HK-2 (cell line): Measurements from ENCODE around the gene KIF12.
A peak's percentile ranks its signal among the peaks of the same experiment; 100 is the strongest.
"Not testable (repeated sequence)": the region's sequence is repeated elsewhere in the genome, so short reads cannot be mapped to it uniquely, and the experiment has no call there.

Experiments used
- DNase-seq: peaks from one replicate; pipeline ENCODE4 v3.0.0-alpha.2; 2018; ENCODE audit not compliant: unreplicated experiment

Gene KIF12

DNA sequence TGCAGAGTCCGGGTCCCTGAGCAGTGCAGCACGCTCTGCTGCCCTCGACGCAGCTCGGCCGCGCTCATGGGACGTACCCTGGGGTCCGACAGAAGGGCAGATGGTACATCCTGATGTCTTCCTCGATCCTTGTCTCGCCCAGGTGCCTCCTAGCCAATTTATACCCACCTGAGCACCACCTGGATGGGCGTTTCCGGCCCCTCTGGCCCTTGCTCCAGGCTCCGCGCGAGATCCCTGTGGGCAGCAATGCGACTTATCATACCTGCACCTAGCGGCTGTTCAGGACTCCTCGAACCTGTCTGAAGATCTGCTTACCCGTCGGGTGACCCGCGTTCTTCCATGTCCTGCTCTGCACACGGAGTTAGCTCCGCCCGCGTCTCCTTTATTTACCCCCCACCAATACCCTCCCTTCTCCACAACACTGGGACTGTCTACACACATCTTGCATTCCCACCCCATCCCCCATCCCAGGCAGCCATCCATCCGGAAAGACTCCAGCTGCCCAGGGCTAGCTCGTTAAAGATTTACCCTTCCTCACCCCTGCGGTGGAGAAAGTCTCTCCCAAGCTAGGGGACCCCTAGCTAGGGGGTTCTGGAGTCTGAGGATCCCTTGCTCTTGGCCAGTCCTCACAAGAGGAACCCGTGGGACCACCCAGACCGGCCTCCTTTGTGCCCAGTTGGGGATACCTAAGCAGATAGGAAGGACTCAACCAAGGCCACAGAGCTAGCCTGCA is at the start of gene KIF12:
TSS of gene KIF12 (minus strand) at position 357 of the 733 bp plus-strand sequence. CDS start at position 341, 16 bp downstream.
- peak; percentile 88 for DNase-seq

DNA sequence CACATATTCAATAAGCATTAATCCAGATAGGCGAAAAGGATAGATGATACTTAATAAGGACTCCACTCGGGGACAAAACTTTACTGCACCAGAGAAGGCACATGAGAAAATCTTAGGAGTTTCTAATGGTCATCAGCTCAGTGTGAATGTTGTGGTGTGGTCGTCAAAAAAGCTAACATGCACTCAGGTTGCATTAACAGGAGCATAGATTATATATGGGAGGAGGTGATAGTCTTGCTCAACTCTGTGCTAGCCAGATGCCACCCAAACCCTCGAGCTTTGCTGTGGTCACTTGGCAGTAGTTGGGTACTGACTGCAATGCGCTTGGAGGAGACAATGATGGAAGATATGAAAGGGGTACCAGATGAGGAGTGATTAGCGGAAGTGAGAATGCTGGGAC is 47.6 kb upstream of the KIF12 start:
- no peak for DNase-seq

DNA sequence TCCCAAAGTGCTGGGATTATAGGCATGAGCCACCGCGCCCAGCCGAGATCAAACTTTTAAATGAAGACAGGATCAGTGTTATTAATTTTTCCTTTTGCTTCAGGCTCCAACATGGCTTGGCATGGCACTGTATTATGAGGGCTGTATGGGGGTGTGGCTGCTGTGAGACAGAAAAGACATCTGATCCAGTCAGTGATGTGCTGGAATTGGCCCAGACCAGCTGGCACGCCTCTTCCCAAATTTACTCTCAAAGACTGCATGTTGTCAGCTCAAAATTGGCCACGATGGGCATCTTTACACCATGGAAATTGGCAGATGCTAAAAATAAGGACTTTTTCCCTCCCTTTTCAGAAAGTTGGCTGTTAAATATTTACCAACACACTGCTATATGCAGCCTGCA is 44.1 kb upstream of the KIF12 start:
- no peak for DNase-seq

DNA sequence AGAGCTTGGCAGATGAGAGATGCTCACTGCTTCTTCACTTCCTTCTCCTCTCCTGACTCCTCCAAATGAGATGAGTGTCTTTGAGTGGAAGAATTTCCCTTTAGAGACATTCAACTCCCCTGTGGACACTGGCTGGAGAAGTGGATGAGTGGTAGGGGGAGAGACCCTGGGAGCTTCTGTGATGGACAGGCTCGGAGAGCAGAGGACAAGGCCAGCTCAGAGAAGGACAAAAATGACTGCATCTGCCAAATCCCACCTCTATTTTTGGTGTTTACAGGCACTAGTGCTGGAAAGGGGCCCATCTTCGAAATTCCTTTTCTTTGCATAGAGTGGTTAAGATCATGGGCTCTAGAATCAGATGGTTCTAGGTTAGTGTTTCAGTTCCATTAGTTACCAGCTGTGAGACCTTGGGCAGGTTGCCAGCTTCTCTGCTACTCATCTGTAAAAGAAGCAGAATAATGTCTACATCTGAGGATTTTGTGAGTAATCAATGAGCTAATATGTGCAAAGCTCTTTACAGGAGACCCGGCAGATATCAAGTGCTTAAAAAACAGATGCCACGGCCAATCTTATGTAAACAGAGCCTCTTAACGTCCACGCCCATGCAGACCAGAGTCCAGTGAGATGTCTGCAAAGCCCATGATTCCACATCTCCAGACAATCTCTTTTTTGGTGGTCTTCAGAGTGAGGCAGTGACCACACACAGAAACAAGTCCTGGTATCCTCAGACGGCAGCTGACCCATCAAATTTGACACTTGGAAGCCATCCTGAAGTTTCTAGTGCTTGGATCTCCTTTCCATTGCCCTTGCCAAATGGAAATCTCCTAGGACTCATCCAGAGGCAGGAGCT is 42.7 kb upstream of the KIF12 start:
- no peak for DNase-seq

DNA sequence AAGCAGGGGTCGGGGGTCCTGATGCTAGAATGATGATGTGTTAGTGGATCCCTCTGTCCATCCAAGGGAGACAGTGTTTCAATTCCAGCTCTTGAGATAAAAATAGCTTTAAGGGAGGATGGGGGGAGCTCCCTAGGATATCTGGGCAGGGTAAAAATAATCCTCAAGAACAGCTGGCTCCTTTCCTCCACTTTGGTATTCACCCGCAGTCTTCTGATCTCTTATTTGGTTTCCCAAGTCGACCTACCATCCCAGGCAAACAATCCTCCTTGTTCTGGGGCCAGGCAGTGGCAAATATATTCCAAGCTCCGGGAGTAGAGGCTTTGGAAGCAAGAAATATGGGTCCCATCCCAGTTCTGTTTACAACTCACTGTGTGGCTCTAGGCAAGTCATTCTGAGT is 41.8 kb upstream of the KIF12 start:
- no peak for DNase-seq

DNA sequence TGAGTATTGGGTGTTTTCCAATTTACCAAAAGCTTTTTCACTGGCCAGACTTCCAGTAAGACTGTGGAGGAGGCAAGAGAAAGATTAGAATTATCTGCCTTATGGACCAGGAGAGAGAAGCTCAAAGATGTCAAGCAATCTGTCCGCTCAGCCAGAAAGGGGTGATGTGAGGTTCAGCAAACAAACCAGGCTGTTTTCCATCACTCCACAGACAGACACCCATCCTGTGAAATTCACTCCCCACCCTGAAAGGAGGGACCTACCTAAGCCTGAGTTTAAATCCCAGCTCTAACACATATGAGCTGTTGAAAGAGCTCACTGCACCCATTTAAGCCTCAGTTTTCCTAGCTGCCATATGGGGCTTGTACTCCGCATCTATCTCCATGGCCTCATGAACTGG is 41.3 kb upstream of the KIF12 start:
- no peak for DNase-seq

DNA sequence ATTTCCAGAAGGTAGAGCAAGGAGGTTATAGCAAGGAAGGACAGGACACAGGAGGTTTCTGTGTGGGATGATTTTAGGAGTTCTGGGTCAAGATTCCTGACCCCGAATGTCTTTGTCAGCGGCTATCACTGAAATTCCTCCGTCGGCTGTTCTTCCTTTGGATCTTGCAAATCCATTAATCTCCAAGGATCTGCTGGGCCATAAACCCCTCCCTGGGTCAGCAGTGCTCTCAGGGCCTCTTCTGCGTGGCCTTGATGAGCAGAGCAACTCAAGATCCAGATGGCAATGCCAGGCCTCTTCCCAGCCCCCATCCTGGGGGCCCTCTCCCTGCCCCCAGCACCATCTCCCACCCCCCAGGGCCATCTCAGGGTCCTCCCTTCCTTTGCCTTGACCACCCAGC is 40.0 kb upstream of the KIF12 start:
- no peak for DNase-seq

DNA sequence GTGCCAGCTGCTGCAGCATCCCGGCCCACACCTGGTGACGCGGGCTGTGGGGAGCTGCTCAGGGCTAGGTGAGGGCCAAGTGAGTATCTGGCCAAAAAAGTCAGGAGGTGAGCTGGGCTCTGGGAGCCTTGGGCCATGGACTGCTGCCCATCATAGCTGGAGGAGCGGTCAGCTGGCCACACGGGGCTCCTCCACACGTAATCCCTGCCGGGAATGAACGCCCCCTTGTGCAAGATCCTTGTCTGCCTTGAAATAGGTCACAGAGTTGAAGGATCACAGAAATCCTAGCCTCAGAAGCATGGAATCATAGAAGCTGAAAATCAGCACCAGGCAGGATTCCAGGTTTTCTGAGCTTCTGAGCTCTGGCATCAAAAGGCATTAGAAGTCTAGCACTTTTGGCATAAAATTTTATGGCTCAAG is 39.5 kb upstream of the KIF12 start:
- DNase-seq = no peak

DNA sequence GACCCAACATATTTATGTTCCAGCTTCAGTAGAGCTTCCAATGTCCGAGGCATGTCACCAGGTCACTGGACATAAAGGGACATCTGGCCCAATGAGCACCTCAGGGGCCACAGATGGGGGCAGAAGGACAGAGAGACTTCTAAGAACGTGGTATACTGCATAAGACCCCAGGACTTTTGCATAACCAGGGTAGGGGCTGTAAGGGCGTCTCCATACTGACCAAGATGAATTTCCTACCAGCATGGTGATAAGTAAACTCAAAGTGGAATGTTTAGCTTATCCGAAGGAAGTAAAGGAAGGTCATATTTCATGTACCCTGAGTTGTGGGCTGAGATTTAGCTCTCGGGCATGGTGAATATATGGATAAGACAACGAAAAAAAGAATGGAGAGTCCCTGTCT is 38.7 kb upstream of the KIF12 start:
- no peak for DNase-seq

DNA sequence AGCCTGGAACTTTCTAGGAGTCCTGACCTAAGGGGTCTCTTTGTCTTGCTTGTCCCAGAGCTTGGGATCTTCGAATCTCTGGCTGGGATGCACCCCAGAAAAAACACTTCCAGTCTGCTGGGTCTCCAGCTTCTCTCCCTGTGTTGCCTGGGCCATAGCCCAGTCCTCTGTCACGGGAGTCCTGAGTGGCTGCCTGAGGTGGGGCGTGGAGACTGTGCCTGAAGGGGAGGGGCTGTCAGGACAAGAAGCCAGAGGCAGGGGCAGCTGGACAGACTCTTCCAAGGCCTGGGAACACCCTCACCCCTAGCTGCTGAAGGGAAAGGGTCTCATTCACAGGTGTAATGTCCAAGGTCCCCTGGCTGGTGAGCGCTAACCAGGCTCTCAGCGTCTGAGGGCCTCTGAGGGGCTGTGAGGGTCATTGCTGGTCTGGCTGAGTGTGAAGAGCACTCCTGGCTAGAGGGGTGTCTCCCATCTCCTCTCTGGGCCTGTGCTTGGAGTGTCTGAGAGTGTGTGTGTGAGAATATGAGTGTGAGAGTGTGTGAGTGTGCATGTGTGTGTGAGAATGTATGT is 35.8 kb upstream of the KIF12 start:
- no peak for DNase-seq

DNA sequence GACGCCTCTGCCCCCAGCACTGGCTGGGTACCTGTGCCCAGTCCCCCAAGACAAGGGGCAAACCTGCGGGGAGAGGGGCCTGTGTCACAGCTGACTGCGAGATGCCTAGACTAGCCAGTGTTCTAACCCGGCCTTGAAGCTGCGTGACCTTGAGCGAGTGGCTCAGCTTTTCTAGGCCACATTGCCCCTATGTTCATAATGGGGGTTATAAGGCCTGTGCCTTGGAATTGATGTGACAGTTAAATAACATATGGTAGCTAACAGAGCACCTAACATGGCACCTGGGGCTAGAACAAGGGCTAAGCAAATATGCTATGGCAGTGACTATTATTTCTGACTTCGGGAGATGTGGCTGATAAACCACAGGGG is 33.4 kb upstream of the KIF12 start:
- DNase-seq = no peak

DNA sequence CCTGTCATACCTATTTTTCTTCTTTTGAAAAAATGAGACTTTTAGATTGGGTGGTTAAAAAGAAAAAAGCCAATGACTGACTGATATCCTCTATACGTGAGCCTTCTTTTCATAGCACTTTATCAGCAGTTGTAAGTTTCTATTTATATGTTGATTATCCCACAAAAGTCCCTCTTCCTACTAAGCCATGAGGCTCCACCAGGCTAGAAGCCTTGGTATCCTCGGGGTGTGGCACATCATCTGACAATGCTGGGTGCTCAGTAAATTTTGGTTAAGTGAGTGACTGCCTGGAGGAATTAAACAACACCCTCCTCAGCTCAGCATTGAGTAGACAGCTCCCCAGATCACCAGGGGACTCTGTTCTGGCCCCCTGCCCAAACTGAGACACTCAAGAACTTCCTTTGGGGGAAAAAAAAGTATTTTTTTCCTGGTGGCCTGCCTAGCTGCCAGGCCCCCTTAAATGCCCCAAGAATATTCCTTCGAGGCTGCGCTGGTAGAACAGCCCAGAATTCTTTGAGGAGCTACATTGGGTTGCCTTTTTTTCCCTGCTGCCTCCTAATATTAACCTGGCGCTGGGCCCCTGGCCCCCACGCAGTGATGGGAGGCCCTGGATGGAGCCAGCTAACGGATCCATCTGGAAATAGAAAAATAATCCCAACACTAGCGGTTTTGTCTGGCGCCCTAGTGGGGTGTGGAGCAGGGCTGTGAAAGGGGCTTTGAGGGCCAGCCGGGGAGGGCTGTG is 32.9 kb upstream of the KIF12 start:
- DNase-seq = no peak

DNA sequence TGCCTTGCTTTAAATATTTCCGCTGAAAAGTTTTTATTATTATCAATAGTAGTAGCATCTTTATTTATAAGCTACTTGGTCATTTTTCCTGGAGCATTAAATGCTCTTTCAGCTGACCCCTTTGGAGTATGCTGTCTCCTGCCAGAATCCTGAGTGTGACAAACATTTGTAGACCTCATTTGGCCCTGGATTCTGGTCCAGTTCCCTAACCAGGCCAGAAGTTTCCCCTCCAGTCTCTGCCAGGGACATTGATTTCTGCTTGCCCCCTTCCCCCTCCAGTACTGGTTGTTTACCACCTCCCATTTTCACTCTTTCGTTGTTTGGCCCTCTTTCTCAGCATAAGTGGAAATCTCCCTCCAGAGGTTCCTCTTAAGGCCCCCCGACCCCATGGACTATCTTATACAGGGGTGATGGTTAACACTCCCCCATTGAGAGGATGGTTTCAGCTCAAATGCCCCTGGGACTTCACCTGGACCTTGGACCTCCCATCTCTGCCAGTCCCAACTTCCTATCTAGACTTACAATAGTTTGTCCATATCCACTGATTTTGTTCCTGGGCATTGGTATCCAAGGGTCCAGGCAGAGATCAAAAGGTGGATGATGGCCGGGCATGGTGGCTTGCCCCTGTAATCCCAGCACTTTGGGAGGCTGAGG is 31.7 kb upstream of the KIF12 start:
- DNase-seq = no peak

DNA sequence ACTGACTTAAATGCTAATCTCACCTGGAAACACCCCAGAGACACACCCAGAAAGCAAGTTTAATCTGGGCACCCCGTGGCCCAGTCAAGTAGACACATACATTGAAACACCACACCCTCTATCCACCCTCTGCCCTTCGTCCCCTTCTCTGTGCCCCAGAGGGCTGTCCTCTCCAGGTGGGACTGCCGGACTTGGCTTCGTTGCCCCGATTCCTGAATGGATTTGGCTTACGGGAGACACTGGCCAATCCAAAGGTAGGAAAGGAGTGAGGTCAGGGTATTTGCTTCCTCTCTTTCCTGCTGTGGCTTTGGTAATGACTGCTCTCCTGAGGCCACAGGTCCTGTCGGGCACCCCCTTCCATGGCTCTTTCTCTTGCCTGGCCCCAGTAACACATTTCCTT is 31.0 kb upstream of the KIF12 start:
- DNase-seq = no peak

DNA sequence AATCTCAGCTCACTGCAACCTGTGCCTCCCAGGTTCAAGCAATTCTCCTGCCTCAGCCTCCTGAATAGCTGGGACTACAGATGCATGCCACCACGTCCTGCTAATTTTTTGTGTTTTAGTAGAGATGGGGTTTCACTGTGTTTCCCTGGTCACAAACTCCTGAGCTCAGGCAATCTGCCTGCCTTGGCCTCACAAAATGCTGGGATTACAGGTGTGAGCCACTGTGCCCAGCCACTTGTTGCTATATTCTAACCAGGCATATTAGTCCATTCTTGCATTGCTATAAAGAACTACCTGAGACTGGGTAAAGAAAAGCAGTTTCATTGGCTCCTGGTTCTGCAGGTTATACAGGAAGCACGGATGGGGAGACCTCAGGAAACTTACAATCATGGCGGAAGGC is 29.7 kb upstream of the KIF12 start:
- DNase-seq = not testable (repeated sequence)

DNA sequence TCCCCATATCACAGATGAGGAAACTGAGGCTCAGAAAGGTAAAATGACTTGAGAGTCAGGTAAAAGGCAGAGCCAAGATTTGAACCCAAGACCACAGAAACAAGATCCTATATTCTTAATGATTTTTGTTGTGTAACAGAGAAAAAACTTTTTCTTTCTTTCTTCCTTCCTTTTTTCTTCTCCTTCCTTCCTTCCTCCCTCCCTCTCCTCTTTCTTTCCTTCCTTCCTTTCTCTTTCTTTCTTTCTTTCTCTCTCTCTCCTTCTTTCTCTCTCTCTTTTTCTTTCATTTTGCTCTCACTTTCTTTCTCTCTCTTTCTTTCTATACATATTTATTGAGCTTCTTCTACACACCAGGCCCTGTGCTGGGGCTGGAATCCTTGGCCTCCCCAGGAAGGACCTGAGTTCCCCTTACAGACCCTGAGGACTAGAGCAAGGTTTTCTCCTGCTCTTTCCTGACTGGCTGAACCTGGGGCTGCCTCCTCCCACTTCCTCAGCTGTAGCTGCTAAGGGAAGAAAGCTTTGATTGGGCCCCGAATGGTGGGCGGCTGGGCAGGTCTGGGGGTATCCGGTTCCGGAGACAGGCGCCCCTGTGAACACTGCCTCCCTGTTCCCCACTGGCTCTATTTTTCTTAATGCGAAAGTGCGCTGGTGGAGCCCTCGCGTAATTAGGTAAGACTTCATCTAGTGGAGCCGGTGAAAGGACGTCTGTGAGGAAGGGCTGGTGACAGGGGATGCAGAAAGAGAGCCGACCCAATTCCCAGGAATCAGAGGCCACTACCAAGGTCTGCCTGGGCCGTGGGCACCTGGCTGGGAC is 27.4 kb upstream of the KIF12 start:
- no peak for DNase-seq

DNA sequence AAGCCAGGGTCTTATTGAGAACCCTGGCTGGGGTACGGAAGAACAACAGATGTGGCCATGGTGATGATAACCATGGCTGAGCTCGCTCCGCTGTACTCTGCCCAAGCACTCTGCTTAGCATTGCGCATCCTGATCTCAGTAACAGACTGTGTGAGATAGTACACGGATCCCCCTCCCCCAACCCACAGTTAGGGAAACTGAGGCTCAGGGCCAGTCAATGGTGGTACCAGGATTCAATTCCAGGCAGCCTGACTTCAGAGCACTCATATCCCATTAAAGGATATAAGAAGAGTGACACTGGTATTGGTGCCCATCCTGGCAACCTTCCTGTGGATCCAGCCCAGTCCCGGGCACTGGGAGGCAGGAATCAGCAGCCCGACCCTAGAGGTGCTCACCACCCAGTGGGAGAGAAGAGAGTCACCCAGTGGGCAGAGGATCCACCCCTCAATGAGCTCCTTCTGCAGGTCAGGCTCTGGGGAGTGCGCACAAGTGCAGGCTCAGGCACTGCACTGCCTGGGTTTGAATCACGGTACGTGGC is 26.5 kb upstream of the KIF12 start:
- DNase-seq = no peak

DNA sequence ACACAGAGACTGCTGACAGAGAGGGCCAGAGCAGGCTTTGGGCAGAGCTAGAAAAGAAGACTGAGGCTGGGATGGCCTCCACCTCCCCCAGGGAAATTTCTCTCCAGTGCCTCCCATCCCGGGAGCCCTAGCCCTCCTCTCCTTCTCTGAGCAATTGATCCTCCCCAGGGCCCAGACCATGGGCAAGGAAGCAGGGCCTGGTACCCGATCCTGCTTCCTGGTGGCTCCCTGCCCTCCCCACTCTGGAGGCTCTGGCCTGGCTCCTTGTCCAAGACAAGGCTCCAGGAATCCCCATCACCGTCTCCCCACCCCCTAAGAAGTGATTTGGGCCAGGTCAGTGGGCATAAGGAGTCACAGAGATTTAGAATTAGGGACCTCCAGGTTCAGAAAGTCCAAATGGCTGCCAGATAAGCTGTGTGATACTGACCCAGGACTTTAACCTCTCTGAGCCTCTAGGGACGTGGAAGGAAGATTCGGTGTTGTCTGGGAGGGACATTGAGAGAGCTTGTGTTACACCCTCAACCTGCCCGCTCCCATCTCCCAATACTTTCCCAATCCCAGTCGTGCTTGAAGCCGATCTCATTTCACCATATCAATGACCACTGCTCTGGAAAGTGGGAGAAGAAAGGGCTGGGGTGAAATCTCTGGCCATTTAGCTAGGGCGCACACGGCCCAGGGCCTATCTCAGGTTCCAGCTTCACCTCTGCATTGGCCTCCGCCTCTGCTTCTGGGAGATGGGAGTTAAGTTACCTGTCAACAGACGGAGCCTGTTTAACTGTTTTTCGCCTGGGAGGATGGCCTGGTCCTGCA is 25.8 kb upstream of the KIF12 start:
- DNase-seq = no peak

DNA sequence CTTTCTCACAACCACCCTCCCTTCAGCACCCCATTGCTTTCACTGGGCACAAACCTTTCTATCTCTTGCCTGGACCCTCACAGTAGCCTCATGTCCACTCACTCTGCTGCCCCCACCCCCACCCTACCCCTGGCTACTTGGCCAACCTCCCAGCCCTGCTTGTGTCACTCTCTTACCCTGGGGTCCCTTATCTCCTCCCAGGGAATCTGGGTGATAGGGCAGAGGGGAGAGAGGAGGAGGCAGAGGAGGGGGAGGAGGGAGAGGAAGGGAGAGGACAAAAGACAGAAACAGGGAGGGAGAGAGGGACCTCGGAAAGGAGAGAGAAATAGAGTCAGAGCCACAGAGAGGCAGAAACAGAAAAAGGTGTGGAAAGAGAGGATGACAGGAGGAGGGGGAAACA is 25.0 kb upstream of the KIF12 start:
- DNase-seq = no peak
